Kidney glomerular epithelial cell (primary cell): ENCODE data around the gene NUAK2.
"Not testable (repeated sequence)": the region's sequence is repeated elsewhere in the genome, so short reads cannot be mapped to it uniquely, and the experiment has no call there.

Source experiments
- DNase-seq: peaks from one replicate; lab custom pipeline; 2025; lab: John Stamatoyannopoulos, UW

Gene NUAK2

DNA sequence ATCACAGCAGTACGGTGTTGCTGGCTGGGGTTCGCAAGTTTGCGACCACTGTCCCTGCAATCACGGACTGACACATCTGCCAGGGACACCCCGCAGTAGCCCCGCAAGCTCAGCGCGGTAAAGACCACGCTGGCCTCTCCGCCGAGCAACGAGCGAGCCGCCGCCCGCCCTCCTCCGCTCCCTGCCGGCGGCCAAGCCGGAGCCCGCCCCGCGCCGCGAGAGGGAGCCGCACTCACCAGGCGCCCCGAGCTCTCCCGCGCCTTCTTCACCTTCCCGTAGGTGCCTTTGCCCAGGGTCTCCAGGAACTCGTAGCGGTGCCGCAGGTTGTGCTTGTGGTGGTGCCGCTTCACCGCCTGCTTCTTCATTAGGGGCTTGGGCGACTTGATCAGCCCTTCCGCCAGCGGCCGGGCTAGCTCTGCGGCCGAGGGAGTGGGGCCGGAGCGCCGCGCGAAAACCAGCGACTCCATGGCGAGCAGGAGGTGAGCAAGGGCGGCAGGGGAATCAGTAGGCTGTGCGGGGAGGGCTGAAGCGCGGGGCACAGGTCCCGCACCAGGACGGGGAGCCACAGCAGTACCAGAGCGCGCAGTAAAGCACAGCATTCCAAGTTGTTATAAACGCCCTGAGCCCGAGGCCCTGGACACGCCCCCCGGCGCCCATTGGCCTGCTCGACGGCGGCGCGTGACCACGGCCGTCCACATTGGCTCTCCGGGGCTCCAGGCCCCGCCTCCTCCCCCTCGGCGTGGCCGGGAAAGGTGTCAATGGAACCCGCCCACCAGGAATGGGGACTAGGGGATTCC, at the start of gene NUAK2:
Gene NUAK2 (minus strand): TSS at position 584 of the 797 bp plus-strand sequence. CDS start 117 bp downstream, at position 467.
- DNase-seq, result peak; percentile 80

- DNase-seq, result no peak
Measured at GRCh38 chr1:205370780-205371179, 49.2 kb upstream of the NUAK2 start.

GRCh38 chr1:205369701-205370123, 48.2 kb upstream of the NUAK2 start:
- peak; percentile 19 for DNase-seq

GRCh38 chr1:205368478-205368877, 46.9 kb upstream of the NUAK2 start:
- no peak for DNase-seq

DNA sequence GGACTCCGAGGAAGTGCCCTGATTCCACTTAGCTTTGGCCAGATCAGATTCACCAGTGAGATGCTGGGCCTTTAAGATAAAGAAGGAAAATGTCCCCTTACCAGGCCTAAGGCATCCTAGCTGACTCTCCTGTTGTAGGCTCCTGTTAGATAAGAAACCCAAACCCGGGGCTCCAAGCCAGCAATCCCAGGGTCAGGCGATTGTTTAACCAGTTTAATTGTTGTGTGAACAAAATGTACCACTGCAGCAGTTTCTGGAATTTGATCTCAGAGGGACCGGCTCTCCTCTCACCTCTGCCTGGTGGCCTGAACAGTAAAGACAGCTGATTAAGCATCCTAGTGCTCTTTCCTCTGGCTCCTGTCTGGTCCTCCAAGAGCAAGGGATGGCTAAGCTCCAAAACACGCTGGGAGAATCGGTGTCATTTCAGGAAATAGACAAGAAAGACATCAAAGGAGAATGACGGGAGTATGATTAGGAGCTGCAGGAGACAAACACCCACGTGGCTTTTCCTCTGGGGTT, 44.5 kb upstream of the NUAK2 start:
- DNase-seq, result no peak

DNA sequence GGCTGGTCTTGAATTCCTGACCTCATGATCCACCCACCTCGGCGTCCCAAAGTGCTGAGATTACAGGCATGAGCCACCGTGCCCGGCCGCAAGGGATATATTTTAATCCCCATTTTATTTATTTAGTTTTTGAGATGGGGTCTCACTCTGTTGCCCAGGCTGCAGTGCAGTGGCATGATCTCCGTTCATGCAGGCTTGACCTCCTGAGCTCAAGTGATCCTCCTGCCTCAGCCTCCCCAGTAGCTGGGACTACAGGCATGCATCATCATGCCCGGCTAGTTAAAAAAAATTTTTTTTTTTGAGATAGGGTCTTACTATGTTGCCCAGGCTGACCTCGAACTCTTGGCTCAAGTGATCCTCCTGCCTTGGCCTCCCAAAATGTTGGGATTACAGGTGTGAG, 43.5 kb upstream of the NUAK2 start:
- not testable (repeated sequence) for DNase-seq

- no peak for DNase-seq
Measured at GRCh38 chr1:205360891-205361290, 39.3 kb upstream of the NUAK2 start.

GRCh38 chr1:205359771-205360565, 38.4 kb upstream of the NUAK2 start:
- no peak for DNase-seq

DNA sequence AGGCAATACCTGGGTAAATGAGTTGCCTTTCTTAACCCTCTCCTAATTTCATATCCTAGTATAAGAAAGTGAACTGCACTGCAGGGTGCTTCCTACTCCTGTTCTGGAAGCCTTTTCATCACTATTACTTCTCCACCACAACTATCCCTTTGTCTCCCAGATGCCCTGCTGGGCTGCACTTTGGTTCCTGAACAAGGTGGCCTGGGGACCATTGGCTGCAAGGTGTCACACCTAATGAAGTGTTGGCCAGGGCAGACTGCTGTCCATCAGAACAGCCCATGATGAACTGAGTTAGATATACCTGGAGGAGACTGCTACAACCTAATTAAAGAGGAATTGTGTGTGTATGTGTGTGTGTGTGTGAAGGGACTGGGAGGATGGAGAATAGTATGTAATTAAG, 37.0 kb upstream of the NUAK2 start:
- DNase-seq, result no peak

DNA sequence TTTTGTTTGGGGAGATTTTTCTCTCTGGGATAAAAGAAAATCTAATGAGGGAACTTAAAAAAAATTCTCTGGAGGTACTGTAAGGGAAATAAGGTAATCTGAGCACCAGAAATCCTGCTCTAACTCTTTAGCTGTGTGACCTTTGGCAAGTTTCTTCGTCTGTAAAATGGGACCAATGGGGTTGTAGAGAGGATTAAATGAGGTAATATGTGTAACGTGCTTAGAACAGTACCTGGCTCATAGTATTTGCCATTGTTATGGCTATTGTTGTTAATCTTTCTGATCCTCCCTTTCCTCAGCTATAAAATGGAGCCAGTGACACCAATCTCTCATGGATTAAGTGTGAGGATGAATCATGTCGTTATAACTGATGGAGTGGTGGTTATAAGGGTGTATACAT, 36.0 kb upstream of the NUAK2 start:
- no peak for DNase-seq

DNA sequence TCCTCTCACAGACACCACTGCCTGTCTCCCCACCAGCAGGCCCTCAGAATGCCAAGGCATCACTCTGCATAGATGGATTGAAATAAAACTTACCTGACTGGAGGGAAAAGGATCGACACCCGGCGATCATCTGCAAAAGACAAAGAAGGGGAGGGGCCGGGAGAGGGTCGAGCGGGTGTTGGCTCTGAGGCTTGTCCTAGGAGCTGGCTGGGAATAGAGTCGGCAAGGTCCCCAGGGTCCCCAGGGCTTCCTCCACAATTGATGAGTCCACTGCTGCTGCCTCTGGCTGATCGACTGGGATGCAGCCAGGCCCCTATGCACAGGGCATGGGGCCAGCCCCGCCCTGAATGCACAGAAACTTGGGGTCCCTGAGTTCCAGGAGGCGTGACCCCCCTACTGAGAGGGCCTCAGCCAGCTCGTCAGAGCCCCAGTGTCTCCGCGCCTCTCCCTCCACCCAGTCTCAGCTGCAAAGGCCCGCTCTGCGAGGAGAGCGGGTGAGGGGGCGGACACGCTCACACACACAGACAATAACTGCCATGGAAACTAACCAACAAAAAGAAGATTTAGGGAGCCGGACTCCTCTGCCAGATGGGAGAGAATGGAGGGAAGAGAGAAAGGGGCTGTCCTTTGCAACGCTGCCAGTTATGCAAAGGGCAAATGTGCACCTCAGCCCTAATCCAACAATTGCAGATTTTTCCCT, 35.0 kb upstream of the NUAK2 start, which contains the start of gene KLHDC8A:
Gene KLHDC8A (minus strand): TSS at position 483 of the 700 bp plus-strand sequence. CDS start 13,318 bp downstream, outside the sequence.
- no peak for DNase-seq

DNA sequence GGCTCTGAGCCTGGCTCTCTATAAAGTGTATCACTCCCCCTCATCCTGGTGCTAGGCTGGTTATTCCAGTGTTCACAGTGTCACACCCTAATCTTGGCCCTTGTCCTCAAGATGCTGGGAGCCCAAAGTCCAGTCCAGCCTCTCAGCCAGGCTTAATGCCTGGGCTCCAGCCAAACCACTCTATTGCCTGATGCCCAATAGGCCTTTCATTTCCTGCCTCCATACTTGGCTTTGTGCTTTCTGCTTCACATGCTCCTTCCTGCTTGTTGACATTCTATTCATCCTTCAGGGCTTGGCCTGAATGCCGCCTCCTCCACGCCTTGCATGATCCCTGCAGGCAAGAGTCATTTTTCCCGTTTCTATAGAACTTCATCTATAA, 33.5 kb upstream of the NUAK2 start:
- no peak for DNase-seq

DNA sequence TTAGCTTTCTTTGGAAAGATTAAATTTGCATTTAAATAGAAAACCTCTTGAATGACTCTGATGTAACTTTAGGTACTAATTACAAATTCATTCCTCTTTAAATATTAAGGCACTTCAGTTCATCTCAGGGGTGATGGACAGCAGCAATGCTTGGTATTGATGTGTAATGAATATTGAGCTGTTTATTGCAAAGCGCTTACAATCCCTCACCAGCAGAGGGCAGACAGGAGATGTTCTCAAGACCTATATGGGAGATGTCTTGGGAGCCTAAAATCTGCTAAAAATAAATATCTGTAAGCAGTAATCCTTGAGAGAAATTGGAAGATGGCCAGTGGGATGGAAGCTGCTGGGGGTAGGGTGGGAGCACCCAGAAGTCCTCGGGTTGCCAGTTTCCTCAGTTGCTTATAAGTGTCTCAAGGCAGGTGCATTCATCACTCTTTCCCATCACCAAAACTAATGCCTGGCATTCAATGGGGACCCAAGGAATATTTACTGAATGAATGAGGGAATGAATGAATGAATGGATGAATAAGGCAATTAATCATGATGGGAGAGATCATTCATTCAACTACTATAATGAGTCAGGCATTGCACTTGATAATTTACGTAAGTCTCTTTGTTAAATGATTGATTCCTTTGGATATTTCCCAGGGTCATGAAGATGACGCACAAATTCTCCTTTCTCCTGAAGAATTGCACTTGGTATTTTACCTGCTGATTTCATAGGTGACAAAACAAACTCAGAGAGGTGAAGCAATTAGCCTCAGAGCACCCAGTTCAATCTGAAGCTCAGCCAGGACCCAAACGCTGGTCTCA, 32.9 kb upstream of the NUAK2 start:
- DNase-seq, result peak; percentile 32

DNA sequence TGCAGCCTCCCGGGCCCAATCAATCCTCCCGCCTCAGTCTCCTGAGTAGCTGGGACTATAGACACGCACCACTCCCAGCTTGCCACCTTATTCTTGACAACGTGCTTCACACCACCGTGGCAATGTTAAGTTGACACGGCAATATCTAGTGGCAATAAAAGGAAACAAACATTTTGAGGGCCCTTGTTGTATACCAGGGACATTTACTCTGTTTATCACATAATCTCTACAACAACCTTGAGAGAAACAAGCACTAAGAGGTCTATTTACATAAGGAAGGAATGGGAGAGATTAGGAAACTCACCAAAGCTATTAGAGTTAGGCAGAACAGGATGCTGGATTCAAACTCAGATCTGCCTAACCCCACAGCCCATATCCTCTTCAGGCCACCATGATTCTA, 32.1 kb upstream of the NUAK2 start:
- no peak for DNase-seq

DNA sequence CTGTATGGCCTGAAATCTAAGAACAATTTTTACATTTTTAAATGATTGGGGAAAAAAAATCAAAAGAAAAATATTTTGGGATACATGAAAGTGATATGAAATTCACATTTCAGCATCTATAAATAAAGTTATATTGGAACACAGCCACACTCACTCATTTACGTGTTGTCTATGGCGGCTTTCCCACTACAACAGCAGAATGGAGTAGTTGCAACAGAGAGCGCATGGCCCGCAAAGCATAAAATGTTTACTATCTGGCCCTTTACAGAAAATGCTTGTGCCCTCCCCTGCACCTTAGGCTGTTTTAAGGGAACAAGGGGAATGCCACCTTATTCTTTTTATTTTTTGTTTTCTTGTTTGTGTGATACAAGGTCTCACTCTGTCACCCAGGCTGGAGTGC, 31.6 kb upstream of the NUAK2 start:
- DNase-seq, result no peak

DNA sequence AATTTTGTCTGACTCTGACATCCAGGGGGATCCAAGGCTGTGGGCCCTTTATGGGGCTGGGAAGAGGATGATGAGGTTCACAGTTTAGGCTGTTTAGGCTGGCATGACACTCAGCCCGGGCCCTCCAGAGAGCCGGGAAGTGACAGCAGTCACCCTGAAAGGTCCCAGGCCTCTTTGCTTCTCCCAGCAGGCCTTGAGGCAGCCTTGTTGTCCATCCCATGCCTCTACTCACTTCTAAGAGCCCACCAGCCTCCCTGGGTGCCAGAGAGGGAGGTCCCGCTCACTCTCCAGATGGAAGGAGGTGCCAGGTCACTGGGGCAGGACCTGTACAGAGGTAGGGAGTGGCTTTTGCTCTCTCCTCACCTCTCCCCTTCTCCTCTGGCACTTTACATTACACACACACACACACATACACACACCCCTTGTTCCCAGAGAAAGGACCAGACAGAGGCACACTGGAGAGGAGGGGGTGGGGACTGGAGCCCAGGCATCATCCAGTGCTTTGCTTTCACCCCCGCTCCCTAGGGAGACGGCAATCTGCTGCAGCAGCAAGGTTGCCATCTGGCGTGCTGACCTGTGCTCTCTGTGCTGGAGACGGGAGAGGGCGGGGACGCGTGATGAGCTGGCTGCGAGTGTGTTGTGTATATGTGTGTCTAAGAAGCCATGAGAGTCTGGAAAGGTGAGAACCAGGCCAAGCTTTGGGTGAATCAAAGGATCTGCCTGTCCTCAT, 30.6 kb upstream of the NUAK2 start:
- DNase-seq, result no peak

DNA sequence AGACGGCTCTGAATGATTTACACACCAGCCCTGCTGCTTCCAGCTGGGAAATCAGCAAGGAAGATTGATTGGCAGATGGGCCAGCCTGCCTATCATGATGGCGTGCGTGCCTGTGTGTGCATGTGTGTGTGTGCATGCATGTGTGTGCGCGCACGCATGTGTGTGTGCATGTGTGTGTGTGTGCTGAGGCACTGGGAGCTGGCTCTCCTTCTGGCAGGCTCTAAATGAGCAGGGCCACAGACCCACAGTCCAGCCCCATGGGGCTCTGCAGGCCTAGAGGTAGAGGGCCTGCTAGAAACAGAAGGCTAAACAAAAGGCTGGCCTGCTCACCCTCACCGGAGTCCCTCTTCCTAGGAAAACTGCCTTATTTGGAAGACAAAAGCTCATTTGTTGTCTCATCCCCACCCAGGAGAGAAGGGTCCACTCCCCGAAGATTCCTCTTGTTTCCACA, 29.2 kb upstream of the NUAK2 start:
- no peak for DNase-seq

DNA sequence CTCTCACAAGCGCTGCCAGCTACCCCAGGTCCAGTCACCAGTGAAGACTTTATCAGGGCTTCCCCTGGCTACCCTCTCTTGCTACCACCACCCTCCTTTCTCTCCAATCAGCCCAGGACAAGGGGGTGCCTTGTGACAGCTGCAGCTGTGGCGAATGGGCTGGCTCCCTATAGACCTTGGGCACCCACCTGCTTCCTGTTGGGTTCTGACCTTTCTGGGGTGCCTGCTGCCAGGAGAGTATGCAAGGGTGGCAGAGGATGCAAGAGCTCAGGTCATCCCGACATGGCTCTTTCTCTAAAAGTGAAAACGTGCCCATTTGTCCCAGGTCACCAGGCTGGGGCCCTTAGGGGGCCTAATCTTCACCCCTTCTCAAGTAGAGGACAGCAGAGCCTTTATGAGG, 28.6 kb upstream of the NUAK2 start:
- no peak for DNase-seq

- DNase-seq, result peak; percentile 52
Measured at GRCh38 chr1:205348554-205349487, 27.3 kb upstream of the NUAK2 start.
